HS-27A (cell line): ENCODE results near the gene AQP1.

Experiments
- DNase-seq: peaks from one replicate; pipeline ENCODE4 v3.0.0-alpha.2; 2012; ENCODE audit warnings: low read depth, missing footprints

AQP1 gene

GRCh38 chr7:30974605-30975255 is 63.1 kb downstream of the AQP1 start:
- DNase-seq, result peak; percentile 4
